MM.1S (cell line): Measurements from ENCODE around the gene SLX4IP.

Source experiments
- DNase-seq: peaks from one replicate; pipeline ENCODE4 v3.0.0-alpha.2; 2015
- H2AFZ ChIP-seq: fragments of 300-600 bp; sonication (generic); 2 replicates; pipeline ENCODE4 v1.6.0; 2016; ENCODE audit warnings: antibody characterized with exemption, low read length
- H3F3A ChIP-seq: fragments of 300-600 bp; sonication (generic); 2 replicates; pipeline ENCODE4 v1.6.1; 2016; ENCODE audit warnings: mild to moderate bottlenecking, antibody characterized with exemption, low read length, moderate library complexity, mixed read lengths; ENCODE audit not compliant: insufficient read depth
- H3K27ac ChIP-seq: fragments of 300-600 bp; sonication (generic); 2 replicates; pipeline ENCODE4 v1.5.1; 2016; ENCODE audit warnings: mild to moderate bottlenecking, low read length
- H3K27me3 ChIP-seq: fragments of 300-600 bp; sonication (generic); replicated peaks from 2 replicates; pipeline ENCODE4 v1.6.0; 2016; ENCODE audit warnings: low read length; ENCODE audit not compliant: insufficient read depth
- H3K36me3 ChIP-seq: fragments of 300-600 bp; sonication (generic); replicated peaks from 2 replicates; pipeline ENCODE4 v1.6.1; 2016; ENCODE audit warnings: mild to moderate bottlenecking, low read length, mixed read lengths; ENCODE audit not compliant: insufficient read depth
- H3K4me1 ChIP-seq: fragments of 300-600 bp; sonication (generic); 2 replicates; pipeline ENCODE4 v1.6.1; 2016; ENCODE audit warnings: low read length, mixed read lengths
- H3K4me2 ChIP-seq: fragments of 300-600 bp; sonication (generic); 2 replicates; pipeline ENCODE4 v1.6.0; 2016; ENCODE audit warnings: low read depth, low read length
- H3K4me3 ChIP-seq: fragments of 300-600 bp; sonication (generic); 2 replicates; pipeline ENCODE4 v1.5.1; 2016; ENCODE audit warnings: low read length, mixed read lengths
- H3K79me2 ChIP-seq: fragments of 300-600 bp; sonication (generic); 2 replicates; pipeline ENCODE4 v1.6.1; 2016; ENCODE audit warnings: mixed run types, low read length, mixed read lengths
- H3K9ac ChIP-seq: fragments of 300-600 bp; sonication (generic); 2 replicates; pipeline ENCODE4 v1.6.1; 2016; ENCODE audit warnings: low read length, mixed read lengths
- H3K9me2 ChIP-seq: fragments of 300-600 bp; sonication (generic); replicated peaks from 2 replicates; pipeline ENCODE4 v1.6.1; 2016; ENCODE audit warnings: mild to moderate bottlenecking, low read length, mixed read lengths; ENCODE audit not compliant: insufficient read depth
- H3K9me3 ChIP-seq: fragments of 300-600 bp; sonication (generic); replicated peaks from 2 replicates; pipeline ENCODE4 v1.6.1; 2016; ENCODE audit warnings: mild to moderate bottlenecking, low read length, mixed read lengths; ENCODE audit not compliant: insufficient read depth
- H4K20me1 ChIP-seq: fragments of 300-600 bp; sonication (generic); 2 replicates; pipeline ENCODE4 v1.6.1; 2016; ENCODE audit warnings: mild to moderate bottlenecking, low read length, moderate library complexity, mixed read lengths; ENCODE audit not compliant: insufficient read depth
- CTCF ChIP-seq: fragments of 300-600 bp; sonication (generic); IDR thresholded peaks from 2 replicates; pipeline ENCODE4 v1.5.1; 2016; ENCODE audit warnings: antibody characterized with exemption, low read length, mixed read lengths
- EZH2 ChIP-seq: fragments of 300-600 bp; sonication (generic); optimal IDR thresholded peaks from 2 replicates; pipeline ENCODE3; 2017; ENCODE audit warnings: low read depth, mild to moderate bottlenecking, antibody characterized with exemption, low read length, mixed read lengths
- EZH2phosphoT487 ChIP-seq: fragments of 300-600 bp; sonication (generic); IDR thresholded peaks from 2 replicates; pipeline ENCODE4 v1.6.1; 2018; ENCODE audit warnings: antibody characterized with exemption, low read length

The SLX4IP gene

GRCh38 chr20:10572853-10573252, 137.7 kb downstream of the SLX4IP start:
- no peaks in the 10 kb centered on the region for H3K36me3 ChIP-seq
- H4K20me1 ChIP-seq: no peaks in the 10 kb centered on the region
- no peak overlapping the region for H2AFZ ChIP-seq
- H3K4me1 ChIP-seq: no peaks in the 10 kb centered on the region
- no peaks in the 10 kb centered on the region for H3K79me2 ChIP-seq
- H3K4me2 ChIP-seq: no peak overlapping the region
- no peaks in the 10 kb centered on the region for H3K9me3 ChIP-seq
- no peaks in the 10 kb centered on the region for H3F3A ChIP-seq
- TF ChIP-seq EZH2: no peak
- TF ChIP-seq CTCF: no peak
- no peak for TF ChIP-seq EZH2phosphoT487
- H3K9me2 ChIP-seq: no peaks in the 10 kb centered on the region
- DNase-seq: no peak
- H3K9ac ChIP-seq: no peak overlapping the region
- H3K27me3 ChIP-seq: no peaks in the 10 kb centered on the region
- no peak overlapping the region for H3K4me3 ChIP-seq
- no peak overlapping the region for H3K27ac ChIP-seq

- H3K4me1 ChIP-seq: no peaks in the 10 kb centered on the region
- no peak overlapping the region for H3K4me2 ChIP-seq
- H4K20me1 ChIP-seq: no peaks in the 10 kb centered on the region
- no peaks in the 10 kb centered on the region for H3K9me2 ChIP-seq
- no peaks in the 10 kb centered on the region for H3K27me3 ChIP-seq
- H3K36me3 ChIP-seq: no peaks in the 10 kb centered on the region
- H3K27ac ChIP-seq: no peak overlapping the region
- no peak overlapping the region for H2AFZ ChIP-seq
- H3K4me3 ChIP-seq: no peak overlapping the region
- TF ChIP-seq EZH2phosphoT487 (no peak), CTCF (no peak), EZH2 (no peak)
- H3K79me2 ChIP-seq: no peaks in the 10 kb centered on the region
- no peaks in the 10 kb centered on the region for H3K9me3 ChIP-seq
- DNase-seq: no peak
- H3F3A ChIP-seq: no peaks in the 10 kb centered on the region
- H3K9ac ChIP-seq: no peak overlapping the region
Measured at GRCh38 chr20:10573273-10573950, 138.3 kb downstream of the SLX4IP start.

- Histone ChIP-seq H3K4me1 (no peaks in the 10 kb centered on the region), H3K27ac (no peak overlapping the region), H3K27me3 (no peaks in the 10 kb centered on the region), H3K4me3 (no peak overlapping the region), H4K20me1 (no peaks in the 10 kb centered on the region), H3K4me2 (no peak overlapping the region), H3K36me3 (no peaks in the 10 kb centered on the region), H3K9me2 (no peaks in the 10 kb centered on the region), H3K79me2 (no peaks in the 10 kb centered on the region), H3K9me3 (no peaks in the 10 kb centered on the region), H3F3A (no peaks in the 10 kb centered on the region), H3K9ac (no peak overlapping the region), H2AFZ (no peak overlapping the region)
- no peak for DNase-seq
- TF ChIP-seq EZH2 (no peak), CTCF (no peak), EZH2phosphoT487 (no peak)
Measured at GRCh38 chr20:10573951-10574339, 138.8 kb downstream of the SLX4IP start.
